ENCODE results near the gene KAZALD1. TPM values are rescaled to one million over a fixed set of nuclear protein-coding genes. Genes with fewer than 3 reads are reported as not detected.

Gene KAZALD1
- total RNA-seq, 1 donor from 2014 or later, result 2.9 TPM

GRCh38 chr10:101035916-101036702 is 25.7 kb upstream of the KAZALD1 start:
- Mint-ChIP-seq H3K27me3 (ENCODE audit: low read depth) (peaks cover 65% of the 10 kb centered on the region), H3K4me1 (peaks cover 41% of the 10 kb centered on the region), H3K27ac (ENCODE audit: unreplicated experiment) (no peak overlapping the region), H3K4me3 (no peak overlapping the region), H3K9me3 (no peaks in the 10 kb centered on the region), H3K36me3 (ENCODE audit: low read depth) (no peaks in the 10 kb centered on the region)
- no peak for DNase-seq (ENCODE audit: low read depth, low spot score)
- TF ChIP-seq, protein P1, sequence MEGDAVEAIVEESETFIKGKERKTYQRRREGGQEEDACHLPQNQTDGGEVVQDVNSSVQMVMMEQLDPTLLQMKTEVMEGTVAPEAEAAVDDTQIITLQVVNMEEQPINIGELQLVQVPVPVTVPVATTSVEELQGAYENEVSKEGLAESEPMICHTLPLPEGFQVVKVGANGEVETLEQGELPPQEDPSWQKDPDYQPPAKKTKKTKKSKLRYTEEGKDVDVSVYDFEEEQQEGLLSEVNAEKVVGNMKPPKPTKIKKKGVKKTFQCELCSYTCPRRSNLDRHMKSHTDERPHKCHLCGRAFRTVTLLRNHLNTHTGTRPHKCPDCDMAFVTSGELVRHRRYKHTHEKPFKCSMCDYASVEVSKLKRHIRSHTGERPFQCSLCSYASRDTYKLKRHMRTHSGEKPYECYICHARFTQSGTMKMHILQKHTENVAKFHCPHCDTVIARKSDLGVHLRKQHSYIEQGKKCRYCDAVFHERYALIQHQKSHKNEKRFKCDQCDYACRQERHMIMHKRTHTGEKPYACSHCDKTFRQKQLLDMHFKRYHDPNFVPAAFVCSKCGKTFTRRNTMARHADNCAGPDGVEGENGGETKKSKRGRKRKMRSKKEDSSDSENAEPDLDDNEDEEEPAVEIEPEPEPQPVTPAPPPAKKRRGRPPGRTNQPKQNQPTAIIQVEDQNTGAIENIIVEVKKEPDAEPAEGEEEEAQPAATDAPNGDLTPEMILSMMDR (conservative IDR thresholded peaks at IDR 0.05), result no peak

DNA sequence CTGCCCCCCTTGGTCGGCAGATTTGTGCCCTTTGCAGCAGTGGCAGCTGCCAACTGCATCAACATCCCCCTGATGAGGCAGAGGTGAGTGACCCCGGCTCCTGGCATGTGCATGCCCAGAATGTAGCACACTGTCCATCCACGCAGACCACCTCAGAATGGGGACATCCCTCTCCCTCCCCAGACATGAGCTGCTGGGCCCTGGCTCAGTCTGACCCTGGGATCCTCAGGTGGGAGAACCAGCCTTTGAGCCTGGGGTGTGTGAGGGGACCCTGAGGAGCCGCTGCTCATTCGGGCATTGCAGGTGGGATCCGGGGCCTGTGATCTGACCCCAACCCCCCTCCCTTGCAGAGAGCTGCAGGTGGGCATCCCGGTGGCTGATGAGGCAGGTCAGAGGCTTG is 25.1 kb upstream of the KAZALD1 start:
- no peaks in the 10 kb centered on the region for H3K9me3 Mint-ChIP-seq
- peaks cover 41% of the 10 kb centered on the region for H3K4me1 Mint-ChIP-seq
- H3K4me3 Mint-ChIP-seq, result no peak overlapping the region
- H3K36me3 Mint-ChIP-seq (ENCODE audit: low read depth), result no peaks in the 10 kb centered on the region
- H3K27me3 Mint-ChIP-seq (ENCODE audit: low read depth), result peaks cover 61% of the 10 kb centered on the region
- H3K27ac Mint-ChIP-seq (ENCODE audit: unreplicated experiment), result no peak overlapping the region
- no peak for DNase-seq (ENCODE audit: low read depth, low spot score)
- TF ChIP-seq, protein P1 (conservative IDR thresholded peaks at IDR 0.05), result no peak

- H3K9me3 Mint-ChIP-seq, result no peaks in the 10 kb centered on the region
- peaks cover 51% of the 10 kb centered on the region for H3K4me1 Mint-ChIP-seq
- H3K4me3 Mint-ChIP-seq, result no peak overlapping the region
- TF ChIP-seq, protein P1 (conservative IDR thresholded peaks at IDR 0.05), result no peak
- DNase-seq (ENCODE audit: low read depth, low spot score), result no peak
- no peak overlapping the region for H3K27ac Mint-ChIP-seq (ENCODE audit: unreplicated experiment)
- H3K36me3 Mint-ChIP-seq (ENCODE audit: low read depth), result no peaks in the 10 kb centered on the region
- peaks cover 47% of the 10 kb centered on the region for H3K27me3 Mint-ChIP-seq (ENCODE audit: low read depth)
These were observed 23.3 kb upstream of the KAZALD1 start for GRCh38 chr10:101038484-101038883.

DNA sequence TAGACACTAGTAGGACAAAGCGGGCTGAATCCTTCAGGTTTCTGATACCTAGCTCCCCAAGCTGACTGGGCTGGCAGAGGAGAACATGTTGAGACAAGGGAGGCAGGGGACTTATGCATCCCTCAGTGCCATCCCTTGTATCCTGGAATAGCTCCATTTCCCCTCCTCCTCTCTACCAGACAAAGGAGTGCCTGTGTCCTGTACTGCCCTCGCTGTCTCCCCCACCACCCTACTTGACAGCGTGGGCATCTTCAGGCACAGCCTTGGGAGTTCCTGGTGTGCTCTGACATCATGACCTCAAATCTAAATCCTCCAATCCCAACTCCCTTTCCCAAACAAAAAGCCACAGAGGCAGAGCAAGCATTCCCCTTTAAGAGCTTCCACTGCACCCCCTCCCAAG is 21.7 kb upstream of the KAZALD1 start:
- Mint-ChIP-seq H3K4me3 (peak overlapping the region; percentile 66), H3K4me1 (peaks cover 55% of the 10 kb centered on the region), H3K27ac (ENCODE audit: unreplicated experiment) (no peak overlapping the region), H3K9me3 (no peaks in the 10 kb centered on the region), H3K27me3 (ENCODE audit: low read depth) (peaks cover 39% of the 10 kb centered on the region), H3K36me3 (ENCODE audit: low read depth) (no peaks in the 10 kb centered on the region)
- no peak for DNase-seq (ENCODE audit: low read depth, low spot score)
- TF ChIP-seq, protein P1 (conservative IDR thresholded peaks at IDR 0.05), result no peak

- peak overlapping the region; percentile 71 for H3K4me3 Mint-ChIP-seq
- TF ChIP-seq, protein P1 (conservative IDR thresholded peaks at IDR 0.05), result no peak
- H3K36me3 Mint-ChIP-seq (ENCODE audit: low read depth), result no peaks in the 10 kb centered on the region
- peak overlapping the region; percentile 54 for H3K27ac Mint-ChIP-seq (ENCODE audit: unreplicated experiment)
- H3K4me1 Mint-ChIP-seq, result peaks cover 55% of the 10 kb centered on the region
- H3K9me3 Mint-ChIP-seq, result no peaks in the 10 kb centered on the region
- DNase-seq (ENCODE audit: low read depth, low spot score), result no peak
- peaks cover 40% of the 10 kb centered on the region for H3K27me3 Mint-ChIP-seq (ENCODE audit: low read depth)
These were observed 20.9 kb upstream of the KAZALD1 start for GRCh38 chr10:101040851-101041250.

Data from neural crest cell (in vitro differentiated cells).